ENCODE data around the gene NEU3.

DNA sequence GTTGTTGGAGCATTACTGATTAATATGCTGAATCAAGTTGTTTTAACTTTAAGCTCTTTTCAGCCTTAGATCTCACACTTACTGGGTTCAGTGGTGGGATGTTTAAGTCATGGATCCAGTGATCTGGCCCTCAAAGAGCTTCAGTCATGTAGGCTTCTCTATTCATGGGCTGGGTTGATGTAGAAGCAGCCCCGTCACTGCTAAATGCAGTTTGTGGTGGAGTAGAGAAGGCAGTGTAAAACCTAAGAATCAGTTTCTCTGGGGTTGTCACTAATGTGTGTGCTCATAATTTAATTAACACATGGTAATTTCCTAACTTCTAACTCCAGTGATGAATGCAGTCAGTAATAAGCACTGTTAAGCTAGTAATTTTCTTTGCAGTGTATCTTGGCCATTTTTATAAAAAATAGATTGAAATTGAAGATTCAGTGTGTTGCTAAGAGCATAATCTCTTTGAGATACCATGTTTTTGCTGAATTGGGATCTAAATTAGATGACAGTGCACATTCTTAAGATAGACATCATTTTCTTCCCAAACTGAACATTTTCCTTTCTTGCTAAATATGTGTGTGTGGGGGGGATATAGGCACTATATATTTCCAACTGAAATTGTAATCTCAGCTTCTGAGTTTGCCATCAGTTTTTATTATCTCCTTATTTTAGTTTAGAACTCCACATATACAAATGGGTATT is 30.6 kb upstream of the NEU3 start:
- TF ChIP-seq GATA2 (IDR thresholded peaks at IDR 0.05; ENCODE audit: low read depth, low read length) (no peak), GATA3 (IDR thresholded peaks at IDR 0.05; ENCODE audit: low read depth, low read length) (no peak)
